Adrenal gland (tissue), 5 donors: ENCODE data around the gene CA7.

ENCODE experiments used
- CTCF ChIP-seq, 6 experiments: fragments of 450-650 bp in 4 of 6; fragments of 200-600 bp in 2 of 6; sonication (generic) in 1 of 6; IDR thresholded peaks; 1 replicate in 5 of 6; 2 replicates in 1 of 6; pipeline versions ENCODE4 v1.5.1 to v1.8.0; 2016 to 2021; ENCODE audit warnings: antibody characterized with exemption in 6 of 6, mild to moderate bottlenecking in 2 of 6, moderate library complexity in 1 of 6
- POLR2A ChIP-seq, 2 donors: fragments of 450-650 bp; IDR thresholded peaks; one replicate each; pipeline ENCODE4 v1.6.1; 2017; ENCODE audit warnings: antibody characterized with exemption in 2 of 2, mild to moderate bottlenecking in 2 of 2, moderate library complexity in 1 of 2
- donor health status: DM: no; HTN: no; CAD: no.

- no peak for TF ChIP-seq CTCF (IDR thresholded peaks at IDR 0.05)
- no peak for TF ChIP-seq POLR2A (IDR thresholded peaks at IDR 0.05)
Measured at GRCh38 chr16:66802159-66802558, 42.1 kb upstream of the CA7 start.
